ENCODE measurements around the gene MINDY4B. TPM values are rescaled to one million over a fixed set of nuclear protein-coding genes. Genes with fewer than 3 reads are reported as not detected.

Gene MINDY4B
- total and polyA plus RNA-seq, 2 experiments from 2014 or later, result not detected

DNA sequence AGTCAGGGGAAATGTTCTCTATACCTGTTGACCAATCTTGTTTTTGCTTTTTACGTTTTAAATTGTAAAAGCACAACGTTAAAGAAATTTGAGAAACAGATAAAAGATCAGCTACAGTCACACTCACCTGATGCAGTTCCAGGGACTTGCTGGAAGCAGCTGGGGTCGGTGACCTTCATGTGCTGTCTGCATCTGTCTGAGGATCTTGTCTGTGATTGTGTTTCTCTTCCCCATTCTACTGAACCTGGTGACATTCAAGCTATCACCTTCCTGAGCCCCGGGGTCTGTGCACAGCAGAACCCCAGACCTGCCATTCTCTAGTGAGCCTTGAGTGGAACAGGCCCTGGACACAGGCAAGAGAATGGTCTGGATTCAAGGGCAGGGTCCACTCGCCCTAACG, 75.8 kb downstream of the MINDY4B start:
- Histone ChIP-seq H3K27ac (ENCODE audit: low read depth) (no peak overlapping the region), H3F3A (replicated peaks; ENCODE audit: low read depth) (no peaks in the 10 kb centered on the region), H3K4me2 (no peak overlapping the region), H3K9me2 (ENCODE audit: insufficient read depth) (no peaks in the 10 kb centered on the region), H3K27me3 (ENCODE audit: insufficient read depth) (no peaks in the 10 kb centered on the region), H3K4me3 (no peak overlapping the region), H3K4me1 (ENCODE audit: insufficient read depth) (no peaks in the 10 kb centered on the region; the same call in 1 of the 2 replicates), H2AFZ (no peak overlapping the region), H4K20me1 (replicated peaks; ENCODE audit: insufficient read depth) (no peaks in the 10 kb centered on the region), H3K36me3 (ENCODE audit: insufficient read depth) (no peaks in the 10 kb centered on the region), H3K79me2 (replicated peaks; ENCODE audit: insufficient read depth) (no peaks in the 10 kb centered on the region)
- TF ChIP-seq ETS1 (IDR thresholded peaks at IDR 0.05) (no peak), NANOG (IDR thresholded peaks at IDR 0.05; ENCODE audit: borderline replicate concordance) (no peak), ZNF114 (CRISPR knock-in tag; IDR thresholded peaks at IDR 0.05) (no peak), CTCF (conservative IDR thresholded peaks at IDR 0.05; ENCODE audit: low read depth in 2 of 2) (no peak), ZNF331 (CRISPR knock-in tag; IDR thresholded peaks at IDR 0.05; ENCODE audit: low read depth) (no peak), POLR2AphosphoS5 (IDR thresholded peaks at IDR 0.05; ENCODE audit: low read depth) (no peak)
- Mint-ChIP-seq H3K9me3 (no peaks in the 10 kb centered on the region; the same call in 2 of the 3 replicates), H3K27ac (no peak overlapping the region), H3K27me3 (ENCODE audit: insufficient read depth, low read depth, poor library complexity) (peaks cover 3% of the 10 kb centered on the region), H3K4me1 (peaks cover 5% of the 10 kb centered on the region; the same call in 2 of the 3 replicates), H3K36me3 (ENCODE audit: low read depth) (no peaks in the 10 kb centered on the region), H3K4me3 (no peak overlapping the region)
- ATAC-seq (no peak), DNase-seq (ENCODE audit: low spot score) (no peak)

GRCh38 chr3:150828997-150829396, 76.2 kb downstream of the MINDY4B start:
- DNase-seq (ENCODE audit: low spot score) (no peak), ATAC-seq (no peak)
- Histone ChIP-seq H4K20me1 (replicated peaks; ENCODE audit: insufficient read depth) (no peaks in the 10 kb centered on the region), H3K27ac (ENCODE audit: low read depth) (no peak overlapping the region), H3K36me3 (ENCODE audit: insufficient read depth) (no peaks in the 10 kb centered on the region), H3K9me2 (ENCODE audit: insufficient read depth) (no peaks in the 10 kb centered on the region), H3K79me2 (replicated peaks; ENCODE audit: insufficient read depth) (no peaks in the 10 kb centered on the region), H2AFZ (no peak overlapping the region), H3K4me2 (no peak overlapping the region), H3F3A (replicated peaks; ENCODE audit: low read depth) (no peaks in the 10 kb centered on the region), H3K4me1 (ENCODE audit: insufficient read depth) (no peaks in the 10 kb centered on the region; the same call in 1 of the 2 replicates), H3K4me3 (no peak overlapping the region), H3K27me3 (ENCODE audit: insufficient read depth) (no peaks in the 10 kb centered on the region)
- Mint-ChIP-seq H3K4me1 (peaks cover 5% of the 10 kb centered on the region; the same call in 2 of the 3 replicates), H3K4me3 (no peak overlapping the region), H3K27ac (no peak overlapping the region), H3K36me3 (ENCODE audit: low read depth) (no peaks in the 10 kb centered on the region), H3K9me3 (no peaks in the 10 kb centered on the region; the same call in 2 of the 3 replicates), H3K27me3 (ENCODE audit: insufficient read depth, low read depth, poor library complexity) (peaks cover 3% of the 10 kb centered on the region)
- no peak for TF ChIP-seq CREB1 (CRISPR knock-in tag; IDR thresholded peaks at IDR 0.05; ENCODE audit: low read depth)
- TF ChIP-seq ZNF114 (CRISPR knock-in tag; IDR thresholded peaks at IDR 0.05), result no peak
- TF ChIP-seq REST (IDR thresholded peaks at IDR 0.05; ENCODE audit: unreplicated experiment), result no peak
- TF ChIP-seq EZH2phosphoT487 (IDR thresholded peaks at IDR 0.05; ENCODE audit: unreplicated experiment), result no peak
- no peak for TF ChIP-seq STAT1 (IDR thresholded peaks at IDR 0.05; ENCODE audit: unreplicated experiment)

Data from GM23338 (cell line).